Central memory CD8-positive, alpha-beta T cell (primary cell): ENCODE data around the gene NUCB1.
A peak's percentile ranks its signal among the peaks of the same experiment; 100 is the strongest.
"Not testable (repeated sequence)": the region's sequence is repeated elsewhere in the genome, so short reads cannot be mapped to it uniquely, and the experiment has no call there.

Experiments used
- ATAC-seq: fragments of 150-1000 bp; cut with Tn5 transposase; replicated peaks from 2 replicates; pipeline ENCODE4 v1.10.0; 2022; ENCODE audit warnings: mild to moderate bottlenecking, moderate FRiP score, moderate number of reproducible peaks; ENCODE audit not compliant: poor library complexity, severe bottlenecking; ENCODE audit errors: extremely low read depth
- DNase-seq, 2 donors: peaks; one replicate each; pipeline ENCODE4 v3.0.0; 2021; ENCODE audit warnings: low spot score in 2 of 2
- H3K27ac Mint-ChIP-seq: one replicate; pipeline ENCODE4 v1.8.0; 2022; ENCODE audit warnings: low read depth, mild to moderate bottlenecking, moderate library complexity, mixed read lengths
- H3K27me3 Mint-ChIP-seq: one replicate; pipeline ENCODE4 v1.8.0; 2022; ENCODE audit warnings: mixed read lengths
- H3K36me3 Mint-ChIP-seq: one replicate; pipeline ENCODE4 v1.8.0; 2022; ENCODE audit warnings: mild to moderate bottlenecking, moderate library complexity, mixed read lengths; ENCODE audit not compliant: insufficient read depth
- H3K4me1 Mint-ChIP-seq: one replicate; pipeline ENCODE4 v1.8.0; 2022; ENCODE audit warnings: mixed read lengths
- H3K4me3 Mint-ChIP-seq: one replicate; pipeline ENCODE4 v1.8.0; 2022; ENCODE audit warnings: mild to moderate bottlenecking, moderate library complexity, mixed read lengths
- H3K9me3 Mint-ChIP-seq: one replicate; pipeline ENCODE4 v1.8.0; 2022; ENCODE audit warnings: mixed read lengths

The NUCB1 gene

DNA sequence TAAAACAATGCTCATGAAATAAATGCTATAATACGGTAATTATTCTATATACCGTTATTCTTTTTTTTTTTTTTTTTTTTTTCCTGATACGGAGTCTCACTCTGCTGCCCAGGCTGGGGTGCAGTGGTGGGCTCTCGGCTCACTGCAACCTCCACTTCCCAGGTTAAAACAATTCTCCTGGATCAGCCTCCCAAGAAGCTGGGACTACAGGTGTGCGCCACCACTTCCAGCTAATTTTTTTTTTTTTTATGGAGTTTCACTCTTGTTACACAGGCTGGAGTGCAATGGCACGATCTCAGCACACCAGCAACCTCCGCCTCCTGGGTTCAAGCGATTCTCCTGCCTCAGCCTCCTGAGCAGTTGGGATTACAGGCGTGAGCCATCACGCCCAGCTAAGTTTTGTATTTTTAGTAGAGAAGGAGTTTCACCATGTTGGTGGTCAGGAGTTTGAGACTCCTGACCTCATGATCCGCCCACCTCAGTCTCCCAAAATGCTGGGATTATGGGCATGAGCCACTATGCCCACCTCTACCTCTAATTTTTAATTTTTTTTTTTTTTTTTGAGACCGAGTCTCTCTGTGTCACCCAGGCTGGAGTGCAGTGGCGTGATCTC, 21.0 kb upstream of the NUCB1 start:
- H3K4me3 Mint-ChIP-seq, result no peak overlapping the region
- H3K27ac Mint-ChIP-seq, result peak overlapping the region; percentile 62
- H3K27me3 Mint-ChIP-seq, result no peaks in the 10 kb centered on the region
- ATAC-seq (no peak), DNase-seq (no peak)
- H3K4me1 Mint-ChIP-seq, result peaks cover 32% of the 10 kb centered on the region
- H3K9me3 Mint-ChIP-seq, result no peaks in the 10 kb centered on the region
- H3K36me3 Mint-ChIP-seq, result peaks cover 79% of the 10 kb centered on the region

DNA sequence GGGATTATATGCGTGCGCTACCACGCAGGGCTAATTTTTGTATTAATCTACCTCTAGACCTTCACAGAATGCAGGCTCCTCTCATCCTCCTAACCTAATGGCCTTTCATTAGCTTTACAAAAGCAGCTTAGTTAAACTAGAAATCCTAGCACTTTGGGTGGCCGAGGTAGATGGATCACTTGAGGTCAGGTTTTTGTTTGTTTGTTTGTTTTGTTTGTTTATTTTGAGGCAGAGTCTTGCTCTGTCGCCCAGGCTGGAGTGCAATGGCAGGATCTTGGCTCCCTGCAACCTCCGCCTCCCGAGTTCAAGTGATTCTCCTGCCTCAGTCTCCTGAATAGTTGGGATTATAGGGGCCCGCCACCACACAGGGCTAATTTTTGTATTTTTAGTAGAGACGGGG, 20.4 kb upstream of the NUCB1 start:
- H3K4me3 Mint-ChIP-seq, ATAC-seq, H3K9me3 Mint-ChIP-seq, DNase-seq, H3K27me3 Mint-ChIP-seq: not testable (repeated sequence)
- H3K27ac Mint-ChIP-seq, result peak overlapping the region; percentile 62
- peaks cover 74% of the 10 kb centered on the region for H3K36me3 Mint-ChIP-seq
- H3K4me1 Mint-ChIP-seq, result peaks cover 26% of the 10 kb centered on the region

DNA sequence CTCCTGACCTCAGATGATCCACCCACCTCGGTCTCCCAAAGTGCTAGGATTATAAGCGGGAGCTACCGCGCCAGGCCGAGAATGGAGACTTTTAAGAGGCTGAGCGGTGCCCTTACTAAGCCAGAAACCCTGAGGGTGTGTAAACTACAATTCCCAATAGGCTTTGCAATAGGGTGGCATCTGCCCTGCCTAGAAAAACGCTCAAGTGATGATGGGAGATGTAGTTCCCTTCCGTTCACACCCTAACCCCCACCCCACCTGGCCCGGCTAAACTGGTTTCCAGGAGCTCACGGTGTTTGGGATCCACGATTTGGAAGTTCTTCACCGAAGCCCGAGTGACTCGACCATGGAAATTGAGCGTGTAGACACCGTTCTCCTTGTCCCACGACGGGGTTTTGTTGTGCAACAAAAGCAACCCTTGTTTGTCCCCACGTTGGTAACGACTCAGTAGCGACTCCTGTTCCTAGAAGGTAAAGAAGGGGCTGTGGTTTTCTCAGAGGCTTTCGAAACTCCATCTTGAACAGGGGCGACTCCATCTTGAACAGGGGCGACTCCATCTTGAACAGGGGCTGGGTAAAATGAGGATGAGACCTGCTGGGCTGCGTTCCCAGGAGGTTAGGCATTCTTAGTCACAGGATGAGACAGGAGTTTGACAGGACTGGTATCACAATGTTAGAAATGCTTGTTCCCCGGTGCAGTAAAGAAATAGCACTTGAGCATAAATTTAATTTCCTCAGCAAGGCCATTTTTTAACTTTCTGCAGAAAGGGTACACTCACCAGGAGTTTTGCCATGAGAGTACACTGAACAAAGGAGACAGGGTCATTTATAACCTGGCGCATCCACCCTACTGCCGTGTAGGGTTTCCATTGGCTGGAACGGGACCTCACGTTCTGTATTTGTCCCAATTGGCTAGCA, 18.1 kb upstream of the NUCB1 start:
- Mint-ChIP-seq H3K27ac (peak overlapping the region; percentile 87), H3K36me3 (peaks cover 52% of the 10 kb centered on the region), H3K4me3 (peak overlapping the region; percentile 23), H3K4me1 (peaks cover 8% of the 10 kb centered on the region), H3K27me3 (no peaks in the 10 kb centered on the region), H3K9me3 (no peaks in the 10 kb centered on the region)
- DNase-seq (no peak), ATAC-seq (peak; percentile 37)

DNA sequence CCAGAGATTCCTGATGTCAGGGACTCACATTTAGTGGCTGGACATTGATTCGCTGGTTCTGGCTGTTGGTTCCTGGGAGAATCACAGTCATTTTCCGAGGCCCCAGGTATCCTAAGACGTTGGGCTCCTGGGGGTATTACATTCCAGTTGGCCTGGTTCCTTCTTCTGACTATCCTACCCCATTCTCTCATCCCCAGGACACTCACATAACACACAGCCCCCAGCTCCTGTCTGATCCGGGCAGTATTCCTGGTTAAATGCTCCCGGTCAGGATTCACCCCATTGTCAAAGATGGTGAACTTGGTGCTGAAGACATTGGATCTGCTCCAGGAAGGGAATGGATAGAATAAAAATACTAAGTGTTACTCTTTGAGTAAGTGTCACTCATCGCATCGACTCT, 16.4 kb upstream of the NUCB1 start:
- Mint-ChIP-seq H3K9me3 (no peaks in the 10 kb centered on the region), H3K4me3 (peak overlapping the region; percentile 8), H3K36me3 (peaks cover 35% of the 10 kb centered on the region), H3K27ac (peak overlapping the region; percentile 87), H3K4me1 (no peaks in the 10 kb centered on the region), H3K27me3 (no peaks in the 10 kb centered on the region)
- DNase-seq (no peak), ATAC-seq (no peak)

- Mint-ChIP-seq H3K36me3 (peaks cover 4% of the 10 kb centered on the region), H3K4me1 (no peaks in the 10 kb centered on the region)
- no peak for DNase-seq
Measured at GRCh38 chr19:48887861-48888612, 12.1 kb upstream of the NUCB1 start.

GRCh38 chr19:48889496-48889895, 10.6 kb upstream of the NUCB1 start:
- peaks cover 39% of the 10 kb centered on the region for H3K27me3 Mint-ChIP-seq
- not testable (repeated sequence) for H3K4me1 Mint-ChIP-seq, DNase-seq, ATAC-seq, H3K27ac Mint-ChIP-seq, H3K4me3 Mint-ChIP-seq, H3K36me3 Mint-ChIP-seq, H3K9me3 Mint-ChIP-seq

More at GRCh38 chr19:48887861-48888612, 12.1 kb upstream of the NUCB1 start:
- Mint-ChIP-seq H3K27ac (no peak overlapping the region), H3K4me3 (no peak overlapping the region), H3K9me3 (no peaks in the 10 kb centered on the region), H3K27me3 (peaks cover 29% of the 10 kb centered on the region)
- ATAC-seq, result no peak

GRCh38 chr19:48890551-48890950, 9.6 kb upstream of the NUCB1 start:
- Mint-ChIP-seq H3K4me3 (no peak overlapping the region), H3K27ac (no peak overlapping the region)

GRCh38 chr19:48895226-48895625, 4.9 kb upstream of the NUCB1 start:
- ATAC-seq, result no peak
- Mint-ChIP-seq H3K4me1 (peaks cover 17% of the 10 kb centered on the region), H3K27ac (no peak overlapping the region), H3K4me3 (no peak overlapping the region), H3K27me3 (peaks cover 61% of the 10 kb centered on the region), H3K9me3 (no peaks in the 10 kb centered on the region), H3K36me3 (peaks cover 2% of the 10 kb centered on the region)
- DNase-seq, result no peak

More at GRCh38 chr19:48890551-48890950, 9.6 kb upstream of the NUCB1 start:
- H3K27me3 Mint-ChIP-seq, result peaks cover 49% of the 10 kb centered on the region
- no peaks in the 10 kb centered on the region for H3K36me3 Mint-ChIP-seq
- H3K9me3 Mint-ChIP-seq, result no peaks in the 10 kb centered on the region
- ATAC-seq (no peak), DNase-seq (no peak)
- H3K4me1 Mint-ChIP-seq, result no peaks in the 10 kb centered on the region

GRCh38 chr19:48896191-48896720, 3.9 kb upstream of the NUCB1 start:
- peak overlapping the region; percentile 27 for H3K4me3 Mint-ChIP-seq
- peaks cover 51% of the 10 kb centered on the region for H3K27me3 Mint-ChIP-seq
- ATAC-seq (no peak), DNase-seq (no peak)
- H3K27ac Mint-ChIP-seq, result no peak overlapping the region
- peaks cover 8% of the 10 kb centered on the region for H3K36me3 Mint-ChIP-seq
- peaks cover 24% of the 10 kb centered on the region for H3K4me1 Mint-ChIP-seq
- H3K9me3 Mint-ChIP-seq, result no peaks in the 10 kb centered on the region

DNA sequence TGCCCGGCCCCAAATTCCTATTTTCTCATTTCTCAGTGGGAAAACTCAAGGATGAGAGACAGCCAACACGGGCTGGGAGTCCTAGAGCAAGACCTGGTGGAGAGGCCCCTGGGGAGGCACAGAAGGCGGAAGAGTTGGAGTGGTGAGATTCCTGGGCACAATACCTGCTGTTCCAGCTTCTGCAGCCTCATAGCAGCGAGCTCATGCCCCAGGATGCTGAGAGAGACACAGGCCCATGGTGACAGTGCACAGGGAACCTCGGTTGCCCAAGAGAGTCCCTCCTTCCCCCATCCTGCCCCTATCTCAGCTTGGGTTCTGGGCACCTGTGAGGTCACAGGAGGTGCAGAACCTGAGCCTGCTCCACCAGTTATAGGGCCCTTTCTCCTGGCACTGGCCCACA, 2.9 kb upstream of the NUCB1 start:
- peaks cover 32% of the 10 kb centered on the region for H3K4me1 Mint-ChIP-seq
- no peak overlapping the region for H3K4me3 Mint-ChIP-seq
- DNase-seq, result no peak
- H3K9me3 Mint-ChIP-seq, result no peaks in the 10 kb centered on the region
- peaks cover 10% of the 10 kb centered on the region for H3K36me3 Mint-ChIP-seq
- no peak for ATAC-seq
- peak overlapping the region; percentile 41 for H3K27ac Mint-ChIP-seq
- H3K27me3 Mint-ChIP-seq, result peaks cover 42% of the 10 kb centered on the region

DNA sequence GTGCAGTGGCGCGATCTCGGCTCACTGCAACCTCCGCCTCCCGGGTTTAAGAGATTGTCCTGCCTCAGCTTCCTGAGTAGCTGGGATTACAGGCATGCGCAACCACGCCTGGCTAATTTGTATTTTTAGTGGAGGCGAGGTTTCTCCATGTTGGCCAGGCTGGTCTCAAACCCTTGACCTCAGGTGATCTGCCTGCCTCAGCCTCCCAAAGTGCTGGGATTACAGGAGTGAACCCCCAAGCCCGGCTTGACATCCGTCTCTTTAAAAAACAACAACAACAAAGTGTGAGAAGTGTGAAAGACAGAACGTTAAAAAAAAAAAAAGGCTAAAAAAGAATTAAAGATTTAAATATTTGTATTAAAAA, 744 bp upstream of the NUCB1 start:
- not testable (repeated sequence) for ATAC-seq, DNase-seq, H3K9me3 Mint-ChIP-seq
- Mint-ChIP-seq H3K27ac (peak overlapping the region; percentile 97), H3K4me1 (peaks cover 38% of the 10 kb centered on the region), H3K36me3 (peaks cover 13% of the 10 kb centered on the region), H3K4me3 (peak overlapping the region; percentile 97), H3K27me3 (peaks cover 25% of the 10 kb centered on the region)
